HuH-7 (cell line): ENCODE results near the gene CNTN5.

ENCODE experiments used
- DNase-seq: peaks from one replicate; pipeline ENCODE4 v3.0.0; 2011; ENCODE audit warnings: low spot score

The CNTN5 gene

GRCh38 chr11:99925968-99926367 lies 905.2 kb downstream of the CNTN5 start:
- DNase-seq = no peak

DNA sequence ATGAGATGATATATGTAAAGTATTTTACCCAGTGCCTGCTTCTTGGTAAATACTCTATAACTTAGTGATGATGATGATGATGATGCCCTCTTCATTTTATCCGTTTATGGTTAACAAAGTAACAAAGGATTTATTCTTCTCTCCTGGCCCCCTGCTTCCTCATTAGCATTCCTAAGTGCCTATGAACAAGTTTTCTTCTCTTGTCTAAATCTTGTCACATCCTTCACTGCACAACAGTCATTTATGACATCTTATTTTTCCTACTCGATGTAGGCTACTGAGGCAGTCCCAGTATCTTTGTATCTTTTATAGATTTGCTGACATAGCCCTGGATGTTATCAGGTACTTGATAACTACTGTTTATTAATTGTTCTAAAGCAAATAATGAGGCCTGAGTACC lies 911.9 kb downstream of the CNTN5 start:
- no peak for DNase-seq

DNA sequence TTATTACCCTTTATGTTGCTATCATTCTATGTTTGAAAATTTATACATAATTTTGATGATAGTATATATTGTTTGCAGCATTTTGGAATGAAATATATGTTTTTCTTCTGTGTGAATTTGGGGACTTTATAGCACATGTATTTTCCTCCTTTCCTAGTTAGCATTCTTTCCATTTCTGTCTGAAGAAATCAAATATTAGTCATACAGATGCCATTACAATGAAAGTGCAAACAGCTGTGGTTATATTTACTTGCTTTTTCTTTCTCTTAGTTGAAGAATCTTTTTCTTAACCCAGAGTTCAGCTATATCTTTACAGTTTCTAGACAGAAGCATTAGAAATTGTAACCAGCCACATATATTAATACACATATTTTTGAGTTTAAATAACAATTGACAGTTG lies 913.3 kb downstream of the CNTN5 start:
- DNase-seq = no peak

DNA sequence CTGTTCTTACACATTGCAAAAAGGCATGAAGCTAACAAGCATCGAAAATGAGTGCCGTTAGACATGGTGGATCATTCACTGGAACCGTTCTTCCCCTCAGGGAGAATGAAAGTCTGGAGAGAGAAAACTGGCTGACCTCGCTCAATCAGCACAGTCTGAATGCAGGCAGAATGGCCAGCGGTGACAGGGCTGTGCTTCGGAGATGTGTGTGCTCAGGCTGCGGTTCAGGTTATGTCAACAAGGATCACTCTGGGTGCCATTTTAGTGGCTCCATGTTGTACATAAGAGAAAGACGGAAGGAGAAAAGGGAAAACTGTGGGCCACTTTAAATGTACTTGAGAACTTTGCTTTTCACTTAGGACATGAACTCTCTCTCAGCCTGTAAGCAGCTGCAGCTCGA lies 916.6 kb downstream of the CNTN5 start:
- DNase-seq = no peak

DNA sequence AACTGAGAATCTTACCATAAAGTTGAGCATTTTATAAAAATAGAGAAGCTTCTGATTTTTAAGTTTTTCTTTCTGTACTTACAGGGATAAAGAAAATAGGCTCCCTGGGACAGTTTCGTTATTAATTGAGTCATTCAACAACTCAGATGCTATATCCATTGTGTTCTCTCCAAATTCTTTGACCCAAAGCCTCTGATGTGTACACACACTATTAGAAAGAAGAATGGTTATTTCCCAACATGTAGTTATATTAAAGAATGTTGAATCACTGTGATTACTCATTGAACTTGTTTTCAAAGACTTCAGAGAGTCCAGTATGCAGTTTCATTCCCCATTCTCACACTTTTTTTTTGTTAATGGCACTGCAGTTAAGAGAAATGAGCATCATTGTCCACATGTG lies 932.1 kb downstream of the CNTN5 start:
- DNase-seq = no peak

DNA sequence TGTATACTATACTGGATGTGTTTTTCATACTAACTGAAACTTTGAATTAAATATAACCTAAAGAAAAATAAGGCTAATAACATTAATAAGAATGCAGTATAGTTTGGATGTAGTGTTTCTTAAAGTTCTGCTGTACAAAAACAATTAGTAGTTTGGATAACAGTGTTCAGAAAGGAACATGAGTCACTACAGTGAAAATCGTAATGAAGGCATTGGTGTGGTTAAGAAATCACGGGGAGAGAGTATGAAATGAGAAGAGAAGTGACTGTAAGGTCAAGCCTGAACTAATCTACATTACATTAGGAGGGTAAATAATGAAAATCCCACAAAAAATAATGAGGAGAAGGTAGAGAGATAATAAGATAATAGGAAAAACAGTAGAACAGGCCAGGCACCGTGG lies 939.8 kb downstream of the CNTN5 start:
- DNase-seq = no peak

DNA sequence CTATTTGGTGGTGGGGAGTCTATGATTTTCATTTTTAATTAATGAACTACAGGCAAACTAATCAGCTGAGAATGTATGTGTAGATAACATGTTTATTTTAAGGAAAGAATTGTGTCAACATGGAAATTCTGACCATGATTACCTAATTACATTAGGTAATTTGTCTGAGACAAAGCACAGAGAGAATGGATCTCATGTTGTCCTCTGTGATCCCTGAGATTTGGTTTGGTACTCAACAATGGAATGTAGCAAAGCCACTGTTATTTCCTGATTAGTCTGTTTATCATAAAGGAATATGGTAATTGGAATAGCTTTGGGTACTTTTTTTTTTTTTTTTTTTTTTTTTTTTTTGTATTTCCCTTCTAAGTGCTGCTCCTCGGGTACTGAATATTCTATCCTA lies 947.6 kb downstream of the CNTN5 start:
- no peak for DNase-seq

DNA sequence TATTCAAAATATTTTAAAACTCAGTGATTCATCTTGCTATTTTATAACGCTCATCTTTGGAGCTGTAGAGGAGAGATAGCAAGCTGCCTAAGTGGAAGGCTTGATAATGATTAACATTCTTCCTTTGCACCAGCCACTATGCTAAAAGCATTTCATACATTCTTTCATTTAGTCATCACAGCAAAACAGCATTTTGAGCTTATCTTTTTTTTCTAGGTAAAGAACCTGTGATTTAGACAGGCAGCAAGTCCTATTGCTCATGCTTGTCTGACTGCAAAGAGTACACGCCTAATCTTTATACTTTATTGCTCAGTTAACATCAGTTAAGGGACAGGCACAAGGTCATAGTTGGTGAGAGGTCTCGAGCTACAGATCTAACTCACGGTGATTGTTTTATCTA lies 953.2 kb downstream of the CNTN5 start:
- no peak for DNase-seq

GRCh38 chr11:99979042-99979441 lies 958.3 kb downstream of the CNTN5 start:
- DNase-seq = no peak

- no peak for DNase-seq
Observed at GRCh38 chr11:99987821-99988470, 967.2 kb downstream of the CNTN5 start.

DNA sequence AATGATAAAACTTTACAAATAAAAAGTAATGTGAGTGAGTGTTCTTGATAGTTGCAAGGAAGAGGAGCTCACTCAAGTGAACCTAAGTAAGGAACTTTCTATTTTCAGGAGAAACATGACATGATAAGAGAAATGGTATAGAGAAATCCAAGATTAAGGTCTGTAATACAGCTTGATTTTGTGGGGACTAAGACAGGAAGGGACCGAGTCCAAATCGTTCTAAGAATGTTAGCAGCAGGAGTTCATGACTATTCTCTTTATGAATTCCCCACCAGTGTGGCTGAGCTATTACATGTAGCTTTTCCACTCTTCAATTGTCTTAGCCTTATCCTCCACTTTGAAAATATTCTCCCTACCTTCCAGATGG lies 967.7 kb downstream of the CNTN5 start:
- DNase-seq = no peak

DNA sequence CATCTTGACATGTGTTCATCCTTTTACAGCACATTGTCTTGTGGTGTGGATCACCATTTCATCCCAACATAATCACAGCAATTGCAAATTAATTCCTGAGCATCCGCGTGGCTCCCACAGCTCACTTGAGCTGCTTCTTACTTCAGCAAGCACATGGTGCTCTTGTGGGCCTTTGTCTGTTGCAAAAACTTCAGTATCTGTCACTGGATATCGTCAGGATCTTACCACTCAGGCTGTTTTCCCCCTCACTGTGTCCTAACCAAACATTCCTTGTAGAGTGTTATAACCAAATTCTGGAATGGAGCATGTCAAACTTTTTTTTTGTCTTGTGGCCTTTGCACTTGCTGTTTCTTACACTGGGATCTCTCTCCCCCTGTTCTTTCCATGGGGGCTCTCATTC lies 983.2 kb downstream of the CNTN5 start:
- no peak for DNase-seq

GRCh38 chr11:100004541-100004940 lies 983.8 kb downstream of the CNTN5 start:
- no peak for DNase-seq

DNA sequence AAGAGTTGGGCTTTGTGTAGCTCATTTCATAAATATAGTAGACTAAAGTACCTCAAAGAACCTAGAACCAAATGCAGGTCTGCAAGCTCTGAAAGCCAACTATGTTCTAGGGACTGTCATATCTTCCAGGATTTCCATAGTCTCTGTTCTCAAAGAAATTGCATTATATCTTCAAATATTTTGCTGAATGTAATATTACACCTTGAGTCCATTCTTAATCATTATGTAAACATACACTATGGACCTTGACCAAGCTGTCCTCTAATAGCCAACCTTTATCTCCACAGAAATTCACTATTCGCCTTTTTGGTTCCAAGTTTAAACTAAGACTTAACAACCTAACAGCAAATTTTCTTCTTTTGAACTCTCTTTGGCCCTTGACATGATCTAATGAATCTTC lies 987.7 kb downstream of the CNTN5 start:
- DNase-seq = no peak

DNA sequence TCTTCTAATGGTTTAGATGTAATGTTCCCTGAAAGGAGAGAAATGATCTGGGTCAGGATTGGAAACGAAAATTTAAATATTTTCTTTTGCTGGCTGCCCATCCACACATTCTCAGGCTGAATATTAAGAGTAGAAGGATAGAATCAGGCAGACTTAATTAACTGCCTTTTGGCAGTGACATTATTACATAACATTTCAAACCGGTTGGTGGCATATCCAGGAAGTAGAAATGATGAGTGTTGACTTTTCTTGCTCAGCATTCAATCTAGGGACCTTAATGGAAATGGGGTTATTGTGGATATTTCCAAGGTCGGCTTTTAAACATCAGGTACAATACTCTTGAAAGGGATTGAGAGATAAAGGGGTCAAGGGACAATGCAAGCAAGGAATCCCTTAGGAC lies 989.0 kb downstream of the CNTN5 start:
- no peak for DNase-seq

GRCh38 chr11:100010393-100010792 lies 989.6 kb downstream of the CNTN5 start:
- DNase-seq = no peak

DNA sequence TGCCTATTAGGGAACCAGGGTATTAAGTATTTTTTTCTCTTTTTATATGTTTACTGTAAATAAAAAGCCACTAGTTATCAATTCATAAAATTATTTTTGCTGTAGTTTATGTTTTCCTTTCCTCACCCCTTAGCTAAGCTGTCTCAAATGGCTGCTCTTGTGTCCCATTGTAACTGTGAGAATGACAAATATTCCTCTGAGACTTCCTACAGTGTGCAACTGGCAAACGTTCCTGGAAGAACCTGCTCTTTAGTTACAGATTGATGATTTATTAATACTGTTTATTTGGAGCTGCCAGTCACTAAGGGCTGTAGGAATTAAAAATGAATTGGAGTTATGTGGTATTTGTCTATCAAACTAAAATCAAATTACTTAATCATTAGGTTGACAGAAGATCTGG lies 990.9 kb downstream of the CNTN5 start:
- DNase-seq = no peak

- no peak for DNase-seq
Observed at GRCh38 chr11:100013011-100013410, 992.3 kb downstream of the CNTN5 start.

DNA sequence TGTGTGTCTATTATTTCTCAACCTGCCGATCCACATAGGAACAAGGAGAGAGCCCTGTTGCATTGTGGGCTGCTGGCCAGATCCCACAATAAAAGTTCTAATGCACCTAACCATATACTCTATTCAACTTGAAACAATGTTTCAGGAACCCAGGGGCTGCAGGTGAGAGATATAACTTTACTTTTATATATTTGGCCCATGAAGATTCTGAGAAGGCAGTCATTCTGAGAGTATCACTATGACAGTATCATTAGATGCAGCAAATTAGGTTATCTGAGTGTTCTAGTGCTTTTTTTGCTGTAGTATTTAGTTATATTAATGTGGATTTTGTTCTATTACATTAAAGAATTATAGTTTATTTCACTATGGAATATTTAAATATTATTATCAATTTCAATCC lies 1011.2 kb downstream of the CNTN5 start:
- no peak for DNase-seq

- DNase-seq = no peak
Observed at GRCh38 chr11:100061006-100061405, 1040.3 kb downstream of the CNTN5 start.

GRCh38 chr11:100066399-100066798 lies 1045.7 kb downstream of the CNTN5 start:
- DNase-seq = no peak

GRCh38 chr11:100068116-100068515 lies 1047.4 kb downstream of the CNTN5 start:
- no peak for DNase-seq

GRCh38 chr11:100072131-100072530 lies 1051.4 kb downstream of the CNTN5 start:
- no peak for DNase-seq

DNA sequence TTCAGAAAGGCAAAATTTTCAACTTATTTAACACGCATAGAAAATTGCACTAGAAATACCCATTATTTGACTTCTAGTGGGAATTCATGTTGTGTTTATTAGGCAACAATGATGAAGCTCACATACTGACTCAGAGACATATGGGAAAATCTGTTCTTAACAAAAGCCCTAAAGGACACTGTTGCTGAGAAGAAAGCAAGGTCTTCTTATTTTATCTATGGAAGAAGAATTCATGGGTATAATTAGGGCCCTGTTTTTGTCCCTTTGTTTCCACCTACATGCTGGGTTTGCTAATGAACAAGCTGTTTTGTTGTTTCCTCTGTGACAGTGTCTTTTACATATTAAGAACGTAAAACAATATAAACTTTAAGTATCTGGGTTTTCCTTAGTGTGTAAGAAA lies 1059.6 kb downstream of the CNTN5 start:
- DNase-seq = no peak

DNA sequence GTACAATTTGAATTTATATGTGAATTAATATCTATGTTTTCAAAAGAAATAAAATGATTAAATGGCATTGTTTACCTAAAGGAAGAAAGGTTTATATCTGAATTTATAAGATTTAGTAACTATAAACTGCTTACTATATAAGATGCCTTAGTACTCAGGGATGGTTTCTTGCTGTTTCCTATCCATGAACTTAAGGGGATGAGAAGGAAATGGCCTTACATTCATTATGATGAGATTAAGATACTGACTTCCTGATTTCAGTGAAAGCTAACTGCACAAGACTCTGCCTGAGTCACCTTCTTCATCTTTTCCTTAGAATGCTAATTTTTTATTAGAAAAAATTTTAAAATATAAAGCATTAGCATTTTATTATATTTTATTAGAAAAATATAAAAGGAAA lies 1060.1 kb downstream of the CNTN5 start:
- DNase-seq = no peak
